CD1c-positive myeloid dendritic cell (primary cell): ENCODE results near the gene CTXN1.
"Not testable (repeated sequence)": the region's sequence is repeated elsewhere in the genome, so short reads cannot be mapped to it uniquely, and the experiment has no call there.

Experiments used
- DNase-seq: peaks from one replicate; pipeline ENCODE4 v3.0.0-alpha.2; 2016; ENCODE audit errors: extremely low spot score

The CTXN1 gene

DNA sequence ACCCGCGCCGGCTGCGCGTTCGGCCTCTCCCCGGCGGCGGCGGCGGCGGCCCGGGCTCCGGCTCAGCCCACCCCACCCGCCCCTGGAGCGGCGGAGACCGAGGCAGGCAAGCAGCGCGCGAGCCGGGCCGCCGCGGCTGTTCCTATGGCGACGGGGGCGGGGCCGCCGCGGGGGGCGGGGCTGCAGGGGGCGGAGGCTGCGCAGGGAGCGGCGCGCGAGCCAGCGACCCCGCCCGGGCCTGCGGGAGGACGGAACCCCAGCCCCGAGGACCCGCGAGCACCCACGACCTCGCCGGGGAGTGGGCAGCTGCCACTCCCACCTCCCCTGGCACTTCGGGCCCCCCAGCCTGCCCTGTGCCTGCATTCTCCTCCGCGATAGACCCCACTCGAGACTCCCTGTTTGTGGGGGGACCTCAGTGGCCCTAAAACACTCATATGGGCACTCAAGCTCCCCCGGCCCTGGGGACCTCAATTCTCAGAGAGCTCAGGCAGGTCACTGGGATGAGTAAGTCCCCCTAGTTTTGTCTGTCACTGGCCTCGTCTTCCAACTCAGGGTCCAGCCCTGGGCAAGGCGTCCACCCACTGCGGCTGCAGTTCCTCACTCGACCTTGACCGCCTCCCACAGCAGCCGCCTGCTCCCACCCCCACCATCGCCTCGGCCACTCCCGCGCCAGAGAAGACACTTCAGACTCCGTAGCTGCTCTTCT is at the start of gene CTXN1:
TSS of gene CTXN1 (minus strand) at position 115 of the 706 bp plus-strand sequence. CDS start 597 bp downstream, outside the sequence.
- DNase-seq: peak; percentile 69

DNA sequence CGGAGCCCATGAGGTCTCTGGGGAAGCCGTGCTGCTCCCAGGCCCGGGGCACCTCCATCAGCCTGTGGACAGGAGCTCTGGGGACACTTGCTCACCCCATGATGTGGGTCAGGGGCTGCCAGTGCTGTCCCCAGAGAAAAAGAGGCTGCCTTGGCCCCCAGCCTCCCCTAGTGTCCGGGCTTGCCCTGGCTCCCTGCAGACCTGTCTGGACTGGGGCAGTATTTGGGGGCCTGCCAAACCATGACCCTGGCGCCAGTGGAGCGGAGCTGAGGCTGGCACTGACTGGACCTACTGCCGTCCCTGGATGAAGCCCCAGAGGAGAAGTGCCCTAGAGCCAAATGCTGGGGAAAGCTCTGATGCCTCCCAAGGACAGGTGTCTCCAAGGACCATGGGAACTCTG is 49.1 kb upstream of the CTXN1 start:
- no peak for DNase-seq

DNA sequence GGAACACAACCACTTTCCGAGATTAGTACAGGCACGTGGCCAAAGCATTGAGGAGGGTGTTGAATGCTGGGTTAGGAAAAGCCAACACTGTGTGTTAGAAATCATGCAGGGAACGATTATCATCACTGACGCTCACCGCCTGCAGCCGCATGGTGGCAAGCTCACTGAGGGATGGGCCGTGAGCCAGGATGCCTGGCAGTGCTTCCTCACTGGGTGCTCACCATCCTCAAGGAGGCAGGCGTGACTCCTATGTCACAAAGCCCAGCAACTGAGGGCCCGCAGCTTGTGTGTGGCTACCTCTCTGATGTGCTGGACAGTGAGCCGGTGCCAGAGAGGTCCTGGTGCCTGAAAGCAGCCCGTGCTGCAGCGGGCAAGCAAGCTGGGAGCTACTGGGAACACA is 47.9 kb upstream of the CTXN1 start:
- no peak for DNase-seq

DNA sequence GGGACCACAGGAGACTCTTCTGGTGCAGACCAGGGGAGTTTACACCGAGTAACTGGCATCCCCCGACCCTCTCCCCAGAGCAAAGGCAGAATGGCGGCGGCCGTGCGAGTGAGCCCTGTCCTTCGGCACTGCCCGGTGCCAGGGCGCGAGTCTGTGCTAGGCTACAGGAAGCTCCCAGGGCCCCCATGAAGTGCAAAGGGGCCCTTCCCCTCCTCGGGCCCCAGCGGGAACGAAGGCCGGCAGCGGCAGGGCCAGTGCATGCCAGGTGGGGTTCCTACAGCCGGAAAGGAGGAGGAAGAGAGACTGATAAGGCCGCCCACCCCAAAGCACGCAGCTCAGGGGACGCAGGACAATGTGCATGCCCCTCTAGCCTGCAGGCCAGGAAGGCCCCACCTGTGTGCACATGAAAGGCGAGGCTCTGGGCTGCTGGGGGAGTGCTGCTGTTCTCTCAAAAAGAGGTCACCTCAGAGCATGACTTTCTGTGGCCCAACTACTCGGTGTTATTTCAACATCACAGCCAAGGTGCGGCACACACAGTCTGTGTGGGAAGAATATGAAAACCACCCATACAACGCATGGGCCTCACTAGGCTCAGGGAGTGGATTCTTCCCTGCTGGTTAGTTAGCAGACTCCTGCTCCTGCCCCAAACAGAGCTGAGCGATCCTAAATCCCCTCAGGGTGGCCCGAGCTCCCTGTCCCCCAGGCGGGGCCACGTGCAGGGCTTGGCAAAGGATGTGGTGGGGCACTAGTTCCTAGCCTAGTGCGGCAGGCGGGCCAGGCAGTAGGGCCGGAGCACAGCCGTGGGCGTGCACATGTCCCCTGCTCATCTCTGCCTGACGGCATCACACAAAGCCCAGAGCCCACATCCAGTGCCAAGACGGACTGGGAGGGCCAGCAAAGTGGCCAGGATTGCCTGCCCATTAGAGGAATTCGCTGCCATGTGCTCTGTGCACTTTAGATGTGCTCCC is 45.9 kb upstream of the CTXN1 start:
- no peak for DNase-seq

DNA sequence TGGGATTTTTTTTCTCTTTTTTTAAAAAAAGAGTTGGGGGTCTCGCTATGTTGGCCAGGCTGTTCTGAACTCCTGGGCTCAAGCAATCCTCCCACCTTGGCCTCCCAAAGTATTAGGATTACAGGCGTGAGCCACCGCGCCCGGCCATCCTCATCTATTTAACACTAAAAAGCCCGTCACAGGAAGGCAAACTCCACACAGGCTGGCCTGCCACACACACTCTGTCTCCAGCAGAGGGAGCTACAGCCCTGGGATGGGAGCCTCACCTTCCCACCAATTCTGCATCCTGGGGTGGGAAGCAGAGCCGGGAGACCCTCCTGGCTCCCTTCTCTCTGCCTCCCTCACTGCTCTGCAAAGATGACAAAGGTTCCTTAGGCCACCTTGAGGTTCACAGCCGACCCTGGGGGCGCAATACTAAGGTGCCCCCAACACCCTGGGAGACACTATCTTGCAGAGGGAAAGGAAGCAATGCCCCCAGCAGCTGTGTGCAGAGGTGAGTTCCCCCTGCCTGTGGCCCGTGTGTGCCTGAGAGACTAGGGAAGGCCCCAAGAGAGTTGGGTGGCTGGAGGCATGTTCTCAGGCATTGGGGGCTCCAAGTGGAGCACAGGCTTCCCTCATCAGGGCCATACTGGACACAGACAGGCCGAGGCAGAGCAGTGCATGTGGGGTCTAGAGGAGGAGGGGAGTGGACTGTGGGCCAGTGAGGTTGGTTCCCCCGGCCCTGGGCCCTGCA is 44.9 kb upstream of the CTXN1 start:
- DNase-seq: peak; percentile 46

DNA sequence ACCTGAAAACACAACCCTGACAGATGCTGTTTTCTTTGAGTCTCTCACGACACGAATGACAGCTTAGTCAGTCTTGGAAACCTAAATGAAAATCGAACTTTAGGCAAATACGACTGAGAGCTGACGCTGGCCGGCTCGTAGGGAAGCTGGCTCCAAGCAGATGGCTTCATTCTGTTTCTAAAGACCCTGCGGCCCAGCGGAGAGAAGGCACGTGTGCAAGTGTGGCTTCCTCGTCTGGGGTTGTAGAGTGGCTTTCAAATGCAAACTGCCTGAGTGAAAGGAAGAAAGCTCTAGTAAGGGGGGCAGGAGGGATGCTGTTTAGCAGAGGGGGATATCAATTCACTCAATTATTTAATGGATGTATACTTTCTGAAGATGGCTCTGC is 43.6 kb upstream of the CTXN1 start:
- no peak for DNase-seq

DNA sequence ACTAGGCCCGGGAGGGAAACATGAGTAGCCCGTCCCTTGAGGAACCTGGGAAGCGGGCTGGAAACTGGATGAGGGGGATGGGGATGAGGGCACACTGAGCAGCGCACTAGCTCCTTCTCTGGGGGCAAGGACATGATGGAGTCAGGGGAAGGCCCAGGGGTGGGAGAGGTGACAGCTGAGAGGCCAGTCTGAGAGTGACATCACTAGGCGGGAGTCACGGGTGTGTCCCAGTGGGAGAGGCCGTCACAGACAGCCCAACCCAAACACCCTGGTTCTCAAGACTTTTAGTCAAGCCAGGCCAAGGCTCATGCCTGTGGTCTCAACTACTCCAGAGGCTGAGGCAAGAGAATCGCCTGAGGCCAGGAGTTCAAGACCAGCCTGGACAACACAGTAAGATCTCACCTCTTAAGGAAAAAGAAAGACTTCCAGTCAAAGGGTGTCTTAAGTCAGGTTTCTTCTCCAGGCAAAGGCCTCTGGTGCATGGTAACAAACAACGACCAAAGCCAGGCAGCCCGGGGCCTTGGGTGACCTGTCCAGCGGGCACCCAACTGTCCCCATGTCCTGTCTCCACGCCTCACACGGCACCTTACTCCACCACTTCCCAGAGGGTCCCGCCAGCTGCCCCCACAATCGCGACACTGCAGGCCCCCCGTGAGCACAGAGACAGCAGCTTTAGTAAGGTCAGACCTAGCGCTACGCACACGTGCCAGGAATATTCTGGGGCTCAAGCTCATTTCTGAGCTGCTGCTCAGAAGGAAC is 43.0 kb upstream of the CTXN1 start:
- DNase-seq: no peak

DNA sequence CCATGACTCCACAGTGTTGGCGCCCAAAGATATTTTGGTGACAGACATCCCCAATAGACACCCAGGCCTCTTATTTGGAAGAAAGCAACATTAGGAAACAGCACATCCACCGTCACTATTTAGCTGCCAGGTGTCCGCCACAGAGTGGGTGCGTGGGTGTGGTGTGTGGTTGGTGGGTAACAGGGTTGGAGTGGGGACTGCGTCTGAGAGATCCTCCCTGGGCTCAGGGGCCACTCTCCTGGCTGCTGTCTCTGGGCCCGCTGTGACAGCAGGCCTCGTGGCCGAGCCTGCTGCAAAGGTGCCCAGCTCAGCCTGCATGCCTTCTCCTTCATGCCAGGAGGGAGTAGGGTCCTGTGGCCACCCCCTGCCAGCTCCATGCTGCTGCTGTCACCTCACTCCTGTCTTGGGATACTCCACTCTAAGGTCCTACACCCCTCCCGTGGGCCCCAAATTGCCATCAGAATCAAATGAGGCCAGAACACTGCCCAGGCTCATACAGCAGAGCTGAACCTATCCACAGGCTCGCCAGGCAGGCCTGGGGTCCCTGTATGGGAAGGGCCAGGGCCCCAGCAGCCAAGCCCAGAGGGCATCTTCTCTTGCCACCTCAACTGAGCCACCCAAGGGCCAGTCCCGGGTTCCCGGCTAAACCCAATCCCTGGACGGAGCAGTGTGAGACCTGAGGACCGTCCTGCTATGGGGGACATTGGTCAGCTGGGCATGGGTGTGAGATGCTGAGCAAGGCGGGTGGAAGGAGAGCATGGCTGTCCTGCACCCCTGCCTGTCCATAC is 42.3 kb upstream of the CTXN1 start:
- DNase-seq: no peak

DNA sequence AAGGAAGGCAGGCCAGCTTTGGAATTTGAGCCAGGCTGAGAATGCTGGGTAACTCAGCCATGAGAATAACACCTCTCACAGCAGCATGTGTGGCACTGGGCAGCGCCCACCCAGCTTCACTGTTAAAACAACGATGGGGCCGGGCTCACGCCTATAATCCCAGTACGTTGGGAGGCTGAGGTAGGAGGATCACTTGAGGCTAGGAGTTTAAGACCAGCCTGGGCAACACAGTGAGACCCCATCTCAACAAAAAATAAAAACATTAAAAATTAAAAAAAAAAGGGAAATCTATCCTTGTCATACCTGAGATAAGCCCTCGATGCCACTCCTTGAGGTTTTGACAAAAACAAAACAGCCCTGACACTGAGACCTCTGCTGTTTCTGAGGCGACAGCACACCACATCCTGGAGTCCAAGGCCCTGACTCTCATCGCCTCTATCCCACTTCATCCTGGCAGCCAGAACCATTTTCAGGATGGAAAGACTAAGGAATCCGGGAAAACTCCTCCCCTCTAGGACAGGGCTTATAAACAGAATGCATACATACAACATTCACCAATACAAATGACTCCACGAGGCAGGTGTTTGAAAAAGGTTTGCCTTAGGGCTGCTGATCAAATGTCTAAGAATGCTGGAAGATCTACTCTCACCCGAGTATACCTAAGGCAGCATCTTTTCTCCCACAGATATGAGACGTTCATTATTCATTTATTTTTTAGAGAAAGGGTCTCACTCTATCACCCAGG is 40.2 kb upstream of the CTXN1 start:
- no peak for DNase-seq

DNA sequence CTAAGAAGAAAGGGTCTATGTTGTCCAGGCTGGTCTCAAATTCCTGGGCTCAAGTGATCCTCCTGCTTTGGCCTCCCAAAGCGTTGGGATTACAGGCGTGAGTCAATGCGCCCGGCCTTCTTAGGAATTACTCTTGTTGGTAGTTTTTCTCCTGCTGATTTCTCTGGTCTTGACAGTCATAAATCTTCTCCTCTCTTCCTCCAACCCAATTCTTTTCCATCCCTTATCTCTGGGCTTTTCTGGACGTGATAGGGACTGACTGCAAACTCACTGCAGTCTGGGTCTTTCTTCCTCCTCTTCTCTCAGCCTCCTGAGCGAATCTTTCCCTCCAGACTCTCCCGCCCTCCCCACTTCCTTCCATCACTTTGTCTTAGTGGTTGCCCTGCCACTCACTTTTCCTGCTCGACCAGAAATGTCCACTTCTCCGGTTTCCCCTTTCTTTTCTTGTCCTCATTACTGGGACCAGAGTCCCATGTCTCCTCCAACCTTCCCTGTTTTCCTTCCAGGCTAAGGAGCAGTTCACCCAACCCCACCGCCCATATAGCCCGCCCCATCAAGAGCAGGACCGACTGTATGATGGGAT is 39.4 kb upstream of the CTXN1 start:
- no peak for DNase-seq

DNA sequence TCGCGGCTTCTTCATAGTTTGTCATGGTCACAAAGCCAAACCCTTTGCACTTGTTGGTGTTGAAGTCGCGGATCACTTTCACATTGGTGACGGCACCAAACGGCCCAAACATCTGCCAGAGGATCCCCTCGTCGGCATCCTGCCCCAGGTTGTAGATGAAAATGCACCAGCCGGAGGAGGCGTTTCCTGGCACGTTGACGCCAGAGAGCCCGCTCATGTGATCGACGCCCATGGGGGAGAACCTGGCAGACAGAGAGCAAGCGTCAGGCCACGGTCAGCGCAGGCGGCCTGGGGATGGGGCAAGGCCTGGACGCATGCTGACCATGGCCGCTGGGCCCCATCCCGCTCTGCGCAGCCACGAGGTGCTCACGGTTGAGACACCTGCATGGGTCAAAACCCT is 37.6 kb upstream of the CTXN1 start:
- no peak for DNase-seq

DNA sequence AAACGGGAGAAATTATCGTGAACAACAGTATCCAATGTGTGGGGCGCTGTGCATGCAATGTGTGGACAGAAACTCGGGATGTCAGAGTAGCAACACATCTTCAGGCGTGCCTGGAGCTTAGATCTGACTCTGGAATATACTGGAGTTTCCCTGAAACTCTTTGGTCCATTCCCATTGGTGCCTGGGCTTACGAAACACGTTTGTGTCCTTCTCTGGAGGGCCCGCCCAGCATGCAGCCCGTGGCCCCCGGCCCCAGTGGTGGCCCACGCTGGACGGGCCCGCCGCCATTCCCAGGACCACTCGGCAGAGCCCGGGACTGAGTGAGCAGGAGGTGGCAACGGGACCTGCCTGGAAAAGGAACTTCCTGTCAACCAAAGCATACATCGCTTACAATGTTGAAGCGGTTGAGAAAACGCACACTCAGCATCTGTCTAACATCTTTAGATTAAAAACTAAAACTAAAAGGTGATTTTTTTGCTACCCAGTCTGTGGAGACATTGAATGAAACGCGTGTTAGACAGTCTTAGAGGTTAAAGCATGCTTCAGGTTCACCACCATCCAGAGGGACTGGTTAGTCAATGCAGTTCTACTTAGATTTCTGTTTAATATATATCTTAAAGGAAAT is 36.8 kb upstream of the CTXN1 start:
- no peak for DNase-seq

DNA sequence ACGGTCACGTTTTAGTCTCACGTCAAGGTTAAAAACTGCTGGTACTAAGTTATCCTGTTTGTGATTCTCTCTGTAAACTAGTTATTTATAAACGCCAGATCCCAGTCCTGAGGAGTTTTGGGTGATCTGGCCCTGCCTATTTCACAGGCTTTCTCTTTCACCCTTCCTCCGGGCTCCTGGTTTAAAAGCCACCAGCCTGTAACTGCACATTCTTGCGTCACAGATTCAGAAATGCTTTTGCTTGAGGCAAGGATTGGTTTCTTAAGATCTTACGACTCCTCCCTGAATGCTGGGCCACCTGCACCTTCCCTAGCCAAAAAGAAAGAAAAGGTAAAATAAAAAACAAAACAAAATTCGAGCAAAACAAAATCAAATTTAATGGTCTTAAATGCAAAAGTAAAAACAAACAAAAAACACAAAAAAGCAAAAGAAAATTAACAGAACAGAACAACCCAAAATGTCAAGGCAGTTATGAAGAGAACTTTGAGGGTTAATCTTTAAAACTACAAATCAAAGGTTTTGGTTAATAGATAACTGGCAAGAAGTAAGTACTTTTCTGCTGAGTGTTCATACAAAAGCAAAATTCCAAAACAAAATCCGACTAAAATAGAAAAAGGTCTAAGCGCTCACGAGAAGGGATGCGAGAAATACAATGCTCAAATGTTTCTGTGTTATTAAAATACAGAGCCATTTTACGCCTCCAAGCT is 36.1 kb upstream of the CTXN1 start:
- DNase-seq: no peak

DNA sequence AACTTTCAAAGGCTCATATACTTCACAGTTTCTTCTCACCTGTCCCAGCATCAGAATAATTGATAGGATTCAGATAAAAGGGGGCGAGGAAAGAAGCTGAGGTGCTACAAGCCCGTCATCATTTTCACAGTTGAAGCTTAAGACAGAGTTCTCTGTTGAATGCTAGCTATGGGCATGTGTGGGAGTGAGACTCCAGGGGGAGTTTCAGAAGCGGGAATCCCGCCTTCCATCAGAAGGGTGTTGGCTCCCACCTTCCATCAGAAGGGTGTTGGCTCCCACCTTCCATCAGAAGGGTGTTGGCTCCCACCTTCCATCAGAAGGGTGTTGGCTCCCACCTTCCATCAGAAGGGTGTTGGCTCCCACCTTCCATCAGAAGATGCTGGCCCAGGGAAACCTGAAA is 35.1 kb upstream of the CTXN1 start:
- not testable (repeated sequence) for DNase-seq

DNA sequence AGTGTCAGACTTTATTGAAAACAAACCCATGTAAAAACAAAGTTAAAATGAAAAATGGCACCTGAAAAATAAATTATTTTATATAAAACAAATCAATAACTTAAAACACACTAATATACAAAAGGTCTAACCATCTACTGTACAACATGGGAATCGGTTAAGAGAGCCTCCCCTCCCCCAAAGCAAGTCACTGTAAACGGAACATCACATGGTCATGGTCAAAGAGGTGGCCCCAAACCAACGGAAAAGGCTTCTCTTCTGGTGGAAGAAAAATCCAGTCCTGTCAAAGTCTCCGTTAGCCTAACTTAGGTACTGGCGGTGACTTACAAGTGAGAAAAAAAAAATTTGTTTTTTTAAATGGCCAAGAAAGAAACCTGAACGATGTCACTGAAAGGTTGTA is 33.3 kb upstream of the CTXN1 start:
- no peak for DNase-seq

DNA sequence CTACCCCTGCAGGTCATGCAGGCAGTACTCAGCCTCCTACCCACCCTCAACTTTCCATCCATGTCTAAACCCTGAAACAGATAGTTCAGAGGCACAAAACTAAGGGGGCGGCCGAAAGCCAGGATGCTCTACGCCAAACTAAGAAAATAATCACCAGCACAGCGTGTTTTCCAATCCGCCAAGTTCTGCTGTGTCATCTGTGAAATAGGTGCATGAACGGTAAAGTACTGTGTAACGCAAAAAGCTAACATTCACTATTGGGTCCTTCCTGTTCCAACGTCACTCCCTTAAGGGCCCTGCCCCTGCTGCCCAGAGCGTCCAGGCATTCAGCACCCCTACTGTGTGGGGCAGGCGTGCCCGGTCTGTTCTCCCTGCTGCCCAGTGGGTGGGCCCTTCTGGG is 29.8 kb upstream of the CTXN1 start:
- no peak for DNase-seq

DNA sequence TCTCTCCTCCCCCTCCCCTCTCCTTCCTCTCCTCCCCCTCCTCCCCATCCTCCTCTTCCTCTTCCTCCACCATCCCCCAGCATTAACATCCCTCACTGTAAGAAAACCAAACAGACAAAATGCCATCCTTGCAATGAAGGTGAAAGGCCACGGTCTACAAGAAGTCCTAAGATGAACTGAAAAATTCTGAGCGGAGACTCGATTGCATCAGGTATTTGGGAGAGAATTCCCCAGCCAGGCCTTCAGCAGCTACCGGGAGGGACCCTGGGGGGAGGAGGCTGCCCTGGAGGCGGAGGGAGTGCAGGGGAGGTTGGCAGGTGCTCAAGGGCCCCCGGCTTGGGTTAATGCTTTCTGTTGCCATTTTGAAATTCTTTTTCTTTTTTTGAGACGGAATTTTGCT is 27.6 kb upstream of the CTXN1 start:
- DNase-seq: no peak

DNA sequence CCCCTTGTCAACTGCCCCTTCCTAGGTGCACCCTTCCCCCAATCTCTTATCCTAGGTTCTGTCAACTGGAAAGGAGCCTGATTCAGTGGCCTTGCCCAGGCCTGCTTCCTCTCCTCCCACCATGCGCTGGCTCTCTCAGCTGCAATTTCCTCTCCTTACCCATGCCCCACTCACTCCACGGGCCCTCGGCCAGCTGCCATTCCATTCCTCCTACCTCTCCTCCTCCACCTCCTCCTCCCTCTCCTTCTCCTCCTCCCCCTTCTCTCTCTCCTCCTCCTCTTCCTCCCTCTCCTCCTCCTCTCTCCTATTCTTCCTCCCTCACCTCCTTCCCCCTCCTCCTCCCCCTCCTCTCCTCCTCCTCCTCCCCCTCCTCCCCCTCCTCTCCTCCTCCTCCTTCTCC is 27.1 kb upstream of the CTXN1 start:
- DNase-seq: peak; percentile 23

DNA sequence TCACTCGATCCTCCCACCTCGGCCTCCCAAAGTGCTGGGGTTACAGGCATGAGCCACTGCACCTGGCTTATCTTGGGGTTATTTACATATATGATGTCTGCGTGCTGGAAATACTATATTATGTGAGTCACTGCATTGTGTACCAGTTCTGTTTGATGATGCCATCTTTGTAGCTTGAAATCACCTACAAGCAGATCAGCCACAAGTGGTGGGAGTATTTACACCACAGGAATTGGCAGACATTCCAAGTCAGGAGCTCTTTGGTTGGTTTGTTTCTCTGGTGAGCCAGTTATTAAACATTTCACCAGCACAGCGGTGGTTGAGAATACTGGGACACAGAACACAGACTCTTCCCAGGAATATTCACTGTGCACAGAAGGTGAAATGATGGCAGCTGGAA is 22.0 kb upstream of the CTXN1 start:
- DNase-seq: no peak
